Sigmoid colon (tissue), 4 donors: Measurements from ENCODE around the gene FIGLA.

Experiments
- EP300 ChIP-seq, 4 donors: sonication (generic); formaldehyde crosslinking; IDR thresholded peaks; one replicate each; pipeline ENCODE4 v1.6.1; 2017; ENCODE audit warnings: antibody characterized with exemption in 4 of 4
- POLR2A ChIP-seq, 2 donors: fragments of 450-650 bp; IDR thresholded peaks; one replicate each; pipeline ENCODE4 v1.6.1; 2016; ENCODE audit warnings: antibody characterized with exemption in 2 of 2, mild to moderate bottlenecking in 2 of 2, moderate library complexity in 2 of 2
- TF ChIP-seq, protein P1 (sequence below), 4 experiments: fragments of 450-650 bp in 3 of 4; fragments of 200-600 bp in 1 of 4; IDR thresholded peaks; one replicate each; pipeline ENCODE4 v1.5.1; 2016 to 2019; ENCODE audit warnings: antibody characterized with exemption in 4 of 4, mild to moderate bottlenecking in 3 of 4, moderate library complexity in 2 of 4

DNA sequence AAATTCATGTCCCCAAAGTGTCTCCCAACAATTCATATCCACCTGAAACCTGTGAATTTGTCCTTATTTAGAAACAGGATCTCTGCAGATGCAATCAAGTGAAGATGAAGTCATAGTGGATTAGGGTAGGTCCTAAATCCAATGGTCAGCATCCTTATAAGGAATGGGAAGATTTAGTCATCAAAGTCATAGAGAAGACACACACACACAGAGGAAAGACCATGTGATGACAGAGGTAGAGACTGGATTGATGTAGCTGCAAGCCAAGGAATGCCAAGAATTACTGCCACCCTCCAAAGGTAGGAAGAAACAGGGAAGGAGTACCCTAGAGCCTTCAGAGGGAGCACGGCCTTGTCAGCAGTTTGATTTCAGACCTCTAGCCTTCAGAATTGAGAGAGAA lies 40.1 kb downstream of the FIGLA start:
- TF ChIP-seq, protein P1, sequence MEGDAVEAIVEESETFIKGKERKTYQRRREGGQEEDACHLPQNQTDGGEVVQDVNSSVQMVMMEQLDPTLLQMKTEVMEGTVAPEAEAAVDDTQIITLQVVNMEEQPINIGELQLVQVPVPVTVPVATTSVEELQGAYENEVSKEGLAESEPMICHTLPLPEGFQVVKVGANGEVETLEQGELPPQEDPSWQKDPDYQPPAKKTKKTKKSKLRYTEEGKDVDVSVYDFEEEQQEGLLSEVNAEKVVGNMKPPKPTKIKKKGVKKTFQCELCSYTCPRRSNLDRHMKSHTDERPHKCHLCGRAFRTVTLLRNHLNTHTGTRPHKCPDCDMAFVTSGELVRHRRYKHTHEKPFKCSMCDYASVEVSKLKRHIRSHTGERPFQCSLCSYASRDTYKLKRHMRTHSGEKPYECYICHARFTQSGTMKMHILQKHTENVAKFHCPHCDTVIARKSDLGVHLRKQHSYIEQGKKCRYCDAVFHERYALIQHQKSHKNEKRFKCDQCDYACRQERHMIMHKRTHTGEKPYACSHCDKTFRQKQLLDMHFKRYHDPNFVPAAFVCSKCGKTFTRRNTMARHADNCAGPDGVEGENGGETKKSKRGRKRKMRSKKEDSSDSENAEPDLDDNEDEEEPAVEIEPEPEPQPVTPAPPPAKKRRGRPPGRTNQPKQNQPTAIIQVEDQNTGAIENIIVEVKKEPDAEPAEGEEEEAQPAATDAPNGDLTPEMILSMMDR (IDR thresholded peaks at IDR 0.05), result no peak
- TF ChIP-seq POLR2A (IDR thresholded peaks at IDR 0.05), result no peak
- TF ChIP-seq EP300 (IDR thresholded peaks at IDR 0.05), result no peak
